PC-3 (cell line): ENCODE measurements around the gene CTNNA3. TPM values are rescaled to one million over a fixed set of nuclear protein-coding genes. Genes with fewer than 3 reads are reported as not detected.

ENCODE experiments used
- ATAC-seq: fragments of 200-7000 bp; cut with Tn5 transposase; 2 replicates; pipeline ENCODE4 v1.9.1; 2020; ENCODE audit warnings: mild to moderate bottlenecking, moderate library complexity
- BruUV-seq: library from RNA; stranded (reverse); fragments of 400-500 nt; replicated peaks from 2 replicates; lab custom pipeline; 2021; lab: Mats Ljungman, UMichigan
- CTCF ChIA-PET: fragments of 300-600 bp; sonication (Branson Sonifier 250); formaldehyde crosslinking; loops from one replicate; lab custom pipeline; 2022; ENCODE audit warnings: antibody characterized with exemption; lab: Charles Lee
- POLR2A ChIA-PET: fragments of 300-600 bp; sonication (Branson Sonifier 250); formaldehyde crosslinking; loops from one replicate; lab custom pipeline; 2022; ENCODE audit warnings: antibody characterized with exemption; ENCODE audit not compliant: unreplicated experiment; lab: Charles Lee
- DNase-seq: peaks from one replicate; pipeline ENCODE4 v3.0.0-alpha.2; 2015
- H2AFZ ChIP-seq: fragments of 300-600 bp; sonication (generic); 2 replicates; pipeline ENCODE4 v1.6.0; 2016; ENCODE audit warnings: antibody characterized with exemption, low read length
- H3F3A ChIP-seq: fragments of 300-600 bp; sonication (generic); one replicate; pipeline ENCODE4 v1.6.0; 2017; ENCODE audit warnings: antibody characterized with exemption, low read length, control low read depth, mild to moderate bottlenecking; ENCODE audit not compliant: unreplicated experiment
- H3K27ac ChIP-seq: fragments of 300-600 bp; sonication (generic); 2 replicates; pipeline ENCODE4 v1.5.1; 2016; ENCODE audit warnings: mild to moderate bottlenecking, low read length
- H3K27me3 ChIP-seq: fragments of 300-600 bp; sonication (generic); 2 replicates; pipeline ENCODE4 v1.6.1; 2016; ENCODE audit warnings: low read length, mixed read lengths
- H3K36me3 ChIP-seq: fragments of 300-600 bp; sonication (generic); 2 replicates; pipeline ENCODE4 v1.6.1; 2016; ENCODE audit warnings: low read depth, mixed run types, low read length, mixed read lengths
- H3K4me1 ChIP-seq: fragments of 300-600 bp; sonication (generic); 2 replicates; pipeline ENCODE4 v1.5.1; 2016; ENCODE audit warnings: low read length; ENCODE audit not compliant: insufficient read depth
- H3K4me2 ChIP-seq: fragments of 300-600 bp; sonication (generic); 2 replicates; pipeline ENCODE4 v1.6.0; 2016; ENCODE audit warnings: low read length
- H3K4me3 ChIP-seq: fragments of 300-600 bp; sonication (generic); 2 replicates; pipeline ENCODE4 v1.5.1; 2016; ENCODE audit warnings: mild to moderate bottlenecking, low read length, mixed read lengths
- H3K79me2 ChIP-seq: fragments of 300-600 bp; sonication (generic); 2 replicates; pipeline ENCODE4 v1.6.1; 2017; ENCODE audit warnings: low read length, mixed read lengths
- H3K9ac ChIP-seq: fragments of 300-600 bp; sonication (generic); 2 replicates; pipeline ENCODE4 v1.6.0; 2016; ENCODE audit warnings: mild to moderate bottlenecking, low read length
- H3K9me2 ChIP-seq: fragments of 300-600 bp; sonication (generic); replicated peaks from 2 replicates; pipeline ENCODE4 v1.6.1; 2016; ENCODE audit warnings: mixed run types, low read length, mixed read lengths
- H3K9me3 ChIP-seq: fragments of 300-600 bp; sonication (generic); 2 replicates; pipeline ENCODE4 v1.6.1; 2016; ENCODE audit warnings: low read length, mixed read lengths
- H4K20me1 ChIP-seq: fragments of 300-600 bp; sonication (generic); 2 replicates; pipeline ENCODE4 v1.6.1; 2016; ENCODE audit warnings: low read length, mixed read lengths
- EZH2 ChIP-seq: fragments of 300-600 bp; sonication (generic); IDR thresholded peaks from one replicate; pipeline ENCODE4 v1.6.1; 2017; ENCODE audit warnings: antibody characterized with exemption, mild to moderate bottlenecking, low read length; ENCODE audit not compliant: unreplicated experiment
- EZH2phosphoT487 ChIP-seq: fragments of 300-600 bp; sonication (generic); IDR thresholded peaks from 2 replicates; pipeline ENCODE4 v1.6.1; 2018; ENCODE audit warnings: mild to moderate bottlenecking, antibody characterized with exemption, low read length, borderline replicate concordance
- intact Hi-C: fragments of 100-400 bp; cut with micrococcal nuclease; formaldehyde crosslinking; loops from 2 replicates; pipeline ENCODE4 v1.9.0; 2023
- total RNA-seq: library from RNA; depleted of rRNA; stranded (reverse); fragments of >200 nt; gene quantifications from 2 replicates; pipeline ENCODE4 v1.2.3, GENCODE V29; 2014
- TF ChIP-seq, protein P1 (sequence below): fragments of 300-600 bp; sonication (generic); conservative IDR thresholded peaks from 2 replicates; pipeline ENCODE4 v1.5.1; 2017; ENCODE audit warnings: antibody characterized with exemption, low read depth, mild to moderate bottlenecking, low read length

CTNNA3 gene
- total RNA-seq, 1 experiment from 2014 or later: 1.9 TPM

DNA sequence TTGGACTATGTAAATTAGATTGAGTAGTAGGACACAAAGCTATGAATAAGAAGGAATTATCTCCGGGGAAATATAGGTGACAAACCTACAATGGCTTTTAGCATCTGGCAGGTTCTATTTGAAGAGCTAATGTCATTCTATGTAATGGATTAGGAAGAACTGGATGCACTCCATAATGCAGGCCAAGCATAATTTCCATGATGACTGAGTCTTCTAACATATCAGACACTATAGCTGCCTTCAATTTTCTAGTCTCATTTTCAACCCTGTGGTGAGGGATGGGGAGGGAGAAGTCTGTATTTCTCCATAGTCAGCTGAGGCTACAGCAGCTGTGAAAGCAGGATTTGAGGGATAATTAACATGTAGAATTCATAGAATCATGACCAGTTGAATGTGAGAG is 1160.6 kb downstream of the CTNNA3 start:
- H2AFZ ChIP-seq: no peak overlapping the region
- CTCF ChIA-PET: interaction anchor here (0.6 kb wide), 1 partner anchor 47 kb away, joined by 3 read pairs; no protein-coding TSS in a partner anchor

DNA sequence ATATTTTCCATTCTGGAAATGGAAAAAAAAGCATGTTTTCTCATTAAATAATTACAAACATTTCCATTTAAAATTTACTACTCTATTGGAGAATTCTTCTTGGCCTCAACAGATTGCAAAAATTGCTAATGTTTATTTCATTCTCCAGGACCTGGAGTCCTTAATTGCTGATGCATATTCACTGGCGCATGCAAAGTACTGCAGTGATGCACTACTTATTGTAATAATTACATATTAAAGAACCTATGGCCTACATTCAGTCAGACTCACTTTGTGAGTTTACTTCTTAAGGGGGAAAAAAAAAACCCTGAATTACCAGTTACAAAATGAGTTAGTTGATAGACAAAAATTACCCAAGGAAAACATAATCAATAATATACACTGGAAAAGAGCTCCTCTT is 1161.1 kb downstream of the CTNNA3 start:
- Histone ChIP-seq H3K4me3 (no peak overlapping the region), H3K27me3 (no peaks in the 10 kb centered on the region), H4K20me1 (no peaks in the 10 kb centered on the region), H3K4me1 (peaks cover 11% of the 10 kb centered on the region), H3K27ac (no peak overlapping the region), H3K9ac (no peak overlapping the region), H3K9me2 (no peaks in the 10 kb centered on the region), H3K4me2 (no peak overlapping the region), H3F3A (no peaks in the 10 kb centered on the region), H3K9me3 (no peaks in the 10 kb centered on the region), H3K36me3 (no peaks in the 10 kb centered on the region), H3K79me2 (no peaks in the 10 kb centered on the region), H2AFZ (no peak overlapping the region)
- intact Hi-C loops: no loop called here
- ATAC-seq (no peak), DNase-seq (no peak)
- TF ChIP-seq, protein P1, sequence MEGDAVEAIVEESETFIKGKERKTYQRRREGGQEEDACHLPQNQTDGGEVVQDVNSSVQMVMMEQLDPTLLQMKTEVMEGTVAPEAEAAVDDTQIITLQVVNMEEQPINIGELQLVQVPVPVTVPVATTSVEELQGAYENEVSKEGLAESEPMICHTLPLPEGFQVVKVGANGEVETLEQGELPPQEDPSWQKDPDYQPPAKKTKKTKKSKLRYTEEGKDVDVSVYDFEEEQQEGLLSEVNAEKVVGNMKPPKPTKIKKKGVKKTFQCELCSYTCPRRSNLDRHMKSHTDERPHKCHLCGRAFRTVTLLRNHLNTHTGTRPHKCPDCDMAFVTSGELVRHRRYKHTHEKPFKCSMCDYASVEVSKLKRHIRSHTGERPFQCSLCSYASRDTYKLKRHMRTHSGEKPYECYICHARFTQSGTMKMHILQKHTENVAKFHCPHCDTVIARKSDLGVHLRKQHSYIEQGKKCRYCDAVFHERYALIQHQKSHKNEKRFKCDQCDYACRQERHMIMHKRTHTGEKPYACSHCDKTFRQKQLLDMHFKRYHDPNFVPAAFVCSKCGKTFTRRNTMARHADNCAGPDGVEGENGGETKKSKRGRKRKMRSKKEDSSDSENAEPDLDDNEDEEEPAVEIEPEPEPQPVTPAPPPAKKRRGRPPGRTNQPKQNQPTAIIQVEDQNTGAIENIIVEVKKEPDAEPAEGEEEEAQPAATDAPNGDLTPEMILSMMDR: no peak
- no peak for TF ChIP-seq EZH2phosphoT487
- TF ChIP-seq EZH2: no peak
- POLR2A ChIA-PET: no interaction called here
- no TSS peak for BruUV-seq
- CTCF ChIA-PET: interaction anchor here (0.7 kb wide), 1 partner anchor 179 kb away, joined by 3 read pairs; no protein-coding TSS in a partner anchor

More for the DNA sequence above, 1160.6 kb downstream of the CTNNA3 start:
- H4K20me1 ChIP-seq: no peaks in the 10 kb centered on the region
- ATAC-seq (no peak), DNase-seq (no peak)
- H3K79me2 ChIP-seq: no peaks in the 10 kb centered on the region
- H3F3A ChIP-seq: no peaks in the 10 kb centered on the region
- intact Hi-C loops: no loop called here
- no peaks in the 10 kb centered on the region for H3K9me2 ChIP-seq
- no peak for TF ChIP-seq EZH2phosphoT487
- TF ChIP-seq EZH2: no peak
- TF ChIP-seq, protein P1: no peak
- H3K4me1 ChIP-seq: peaks cover 11% of the 10 kb centered on the region
- no peaks in the 10 kb centered on the region for H3K36me3 ChIP-seq
- no peak overlapping the region for H3K27ac ChIP-seq
- no peak overlapping the region for H3K9ac ChIP-seq
- no TSS peak for BruUV-seq
- POLR2A ChIA-PET: no interaction called here
- H3K4me3 ChIP-seq: no peak overlapping the region
- H3K4me2 ChIP-seq: no peak overlapping the region
- no peaks in the 10 kb centered on the region for H3K27me3 ChIP-seq
- no peaks in the 10 kb centered on the region for H3K9me3 ChIP-seq

DNA sequence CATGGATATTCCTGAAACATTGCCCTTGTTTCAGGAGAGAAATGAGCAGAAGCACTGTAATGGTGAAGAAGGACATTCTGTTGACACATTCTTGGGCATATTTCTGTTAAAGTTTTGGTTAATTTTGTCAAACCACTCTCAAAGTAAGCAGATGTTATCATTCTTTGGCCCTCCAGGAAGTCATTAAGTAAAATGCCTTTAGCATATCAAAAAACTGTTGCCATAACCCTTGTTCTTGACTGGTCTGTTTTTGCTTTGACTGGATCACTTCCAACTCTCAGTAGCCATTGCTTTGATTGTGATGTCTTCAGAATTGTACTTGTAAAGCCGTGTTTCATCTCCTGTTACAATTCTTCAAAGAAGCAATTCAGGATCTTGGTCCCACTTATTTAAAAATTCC is 1174.5 kb downstream of the CTNNA3 start:
- ATAC-seq (no peak), DNase-seq (no peak)
- Histone ChIP-seq H4K20me1 (no peaks in the 10 kb centered on the region), H3K4me3 (no peak overlapping the region), H2AFZ (no peak overlapping the region), H3K9me2 (0 out of 2 replicates have a peak, but pooled peaks cover 4% of the 10 kb centered on the region), H3K4me2 (no peak overlapping the region), H3K27me3 (no peaks in the 10 kb centered on the region), H3K27ac (no peak overlapping the region), H3K4me1 (peaks cover 14% of the 10 kb centered on the region), H3K79me2 (no peaks in the 10 kb centered on the region), H3K9ac (no peak overlapping the region), H3K36me3 (no peaks in the 10 kb centered on the region), H3F3A (no peaks in the 10 kb centered on the region), H3K9me3 (no peaks in the 10 kb centered on the region)
- POLR2A ChIA-PET: no interaction called here
- intact Hi-C loops: no loop called here
- CTCF ChIA-PET: no interaction called here
- no TSS peak for BruUV-seq
- no peak for TF ChIP-seq EZH2
- no peak for TF ChIP-seq EZH2phosphoT487
- TF ChIP-seq, protein P1: no peak
